ENCODE data around the gene RELN. TPM values are rescaled to one million over a fixed set of nuclear protein-coding genes. Genes with fewer than 3 reads are reported as not detected.

The RELN gene
- total RNA-seq, 1 donor: under 0.01 TPM

GRCh38 chr7:103875718-103876117 lies 113.7 kb downstream of the RELN start:
- no peaks in the 10 kb centered on the region for H3K9me3 ChIP-seq (ENCODE audit: low read depth, low read length)
- no peaks in the 10 kb centered on the region for H3K27me3 ChIP-seq (ENCODE audit: insufficient read depth, low read length)
- H3K4me3 ChIP-seq (ENCODE audit: low read length): no peak overlapping the region
- H3K4me1 ChIP-seq (ENCODE audit: insufficient read depth, low read length): no peaks in the 10 kb centered on the region

- no peaks in the 10 kb centered on the region for H3K27me3 ChIP-seq (ENCODE audit: insufficient read depth, low read length)
- H3K9me3 ChIP-seq (ENCODE audit: low read depth, low read length): no peaks in the 10 kb centered on the region
- H3K4me3 ChIP-seq (ENCODE audit: low read length): no peak overlapping the region
- H3K4me1 ChIP-seq (ENCODE audit: insufficient read depth, low read length): no peaks in the 10 kb centered on the region
Measured at GRCh38 chr7:103871473-103871872, 118.0 kb downstream of the RELN start.

- H3K4me1 ChIP-seq (ENCODE audit: insufficient read depth, low read length): no peaks in the 10 kb centered on the region
- H3K27me3 ChIP-seq (ENCODE audit: insufficient read depth, low read length): no peaks in the 10 kb centered on the region
- no peaks in the 10 kb centered on the region for H3K9me3 ChIP-seq (ENCODE audit: low read depth, low read length)
- H3K4me3 ChIP-seq (ENCODE audit: low read length): no peak overlapping the region
Measured at GRCh38 chr7:103870664-103871063, 118.8 kb downstream of the RELN start.

GRCh38 chr7:103867874-103868273 lies 121.6 kb downstream of the RELN start:
- Histone ChIP-seq H3K9me3 (ENCODE audit: low read depth, low read length) (no peaks in the 10 kb centered on the region), H3K4me3 (ENCODE audit: low read length) (no peak overlapping the region), H3K4me1 (ENCODE audit: insufficient read depth, low read length) (no peaks in the 10 kb centered on the region), H3K27me3 (ENCODE audit: insufficient read depth, low read length) (no peaks in the 10 kb centered on the region)

- Histone ChIP-seq H3K4me3 (ENCODE audit: low read length) (no peak overlapping the region), H3K4me1 (ENCODE audit: insufficient read depth, low read length) (no peaks in the 10 kb centered on the region), H3K27me3 (ENCODE audit: insufficient read depth, low read length) (no peaks in the 10 kb centered on the region), H3K9me3 (ENCODE audit: low read depth, low read length) (no peaks in the 10 kb centered on the region)
Measured at GRCh38 chr7:103866919-103867318, 122.5 kb downstream of the RELN start.

- Histone ChIP-seq H3K4me3 (ENCODE audit: low read length) (no peak overlapping the region), H3K27me3 (ENCODE audit: insufficient read depth, low read length) (no peaks in the 10 kb centered on the region), H3K9me3 (ENCODE audit: low read depth, low read length) (no peaks in the 10 kb centered on the region), H3K4me1 (ENCODE audit: insufficient read depth, low read length) (no peaks in the 10 kb centered on the region)
Measured at GRCh38 chr7:103865442-103865841, 124.0 kb downstream of the RELN start.

- H3K9me3 ChIP-seq (ENCODE audit: low read depth, low read length): no peaks in the 10 kb centered on the region
- no peak overlapping the region for H3K4me3 ChIP-seq (ENCODE audit: low read length)
- no peaks in the 10 kb centered on the region for H3K27me3 ChIP-seq (ENCODE audit: insufficient read depth, low read length)
- no peaks in the 10 kb centered on the region for H3K4me1 ChIP-seq (ENCODE audit: insufficient read depth, low read length)
Measured at GRCh38 chr7:103862302-103863035, 127.0 kb downstream of the RELN start.

- Histone ChIP-seq H3K4me1 (ENCODE audit: insufficient read depth, low read length) (no peaks in the 10 kb centered on the region), H3K27me3 (ENCODE audit: insufficient read depth, low read length) (no peaks in the 10 kb centered on the region), H3K9me3 (ENCODE audit: low read depth, low read length) (no peaks in the 10 kb centered on the region), H3K4me3 (ENCODE audit: low read length) (no peak overlapping the region)
Measured at GRCh38 chr7:103859709-103860108, 129.7 kb downstream of the RELN start.

- Histone ChIP-seq H3K27me3 (ENCODE audit: insufficient read depth, low read length) (no peaks in the 10 kb centered on the region), H3K4me1 (ENCODE audit: insufficient read depth, low read length) (no peaks in the 10 kb centered on the region), H3K4me3 (ENCODE audit: low read length) (no peak overlapping the region), H3K9me3 (ENCODE audit: low read depth, low read length) (no peaks in the 10 kb centered on the region)
Measured at GRCh38 chr7:103857435-103857834, 132.0 kb downstream of the RELN start.

GRCh38 chr7:103856929-103857328 lies 132.5 kb downstream of the RELN start:
- Histone ChIP-seq H3K9me3 (ENCODE audit: low read depth, low read length) (no peaks in the 10 kb centered on the region), H3K4me3 (ENCODE audit: low read length) (no peak overlapping the region), H3K4me1 (ENCODE audit: insufficient read depth, low read length) (no peaks in the 10 kb centered on the region), H3K27me3 (ENCODE audit: insufficient read depth, low read length) (no peaks in the 10 kb centered on the region)

- H3K9me3 ChIP-seq (ENCODE audit: low read depth, low read length): no peaks in the 10 kb centered on the region
- no peak overlapping the region for H3K4me3 ChIP-seq (ENCODE audit: low read length)
- no peaks in the 10 kb centered on the region for H3K4me1 ChIP-seq (ENCODE audit: insufficient read depth, low read length)
- no peaks in the 10 kb centered on the region for H3K27me3 ChIP-seq (ENCODE audit: insufficient read depth, low read length)
Measured at GRCh38 chr7:103855671-103856070, 133.8 kb downstream of the RELN start.

GRCh38 chr7:103854611-103855010 lies 134.8 kb downstream of the RELN start:
- Histone ChIP-seq H3K4me3 (ENCODE audit: low read length) (no peak overlapping the region), H3K4me1 (ENCODE audit: insufficient read depth, low read length) (no peaks in the 10 kb centered on the region), H3K9me3 (ENCODE audit: low read depth, low read length) (no peaks in the 10 kb centered on the region), H3K27me3 (ENCODE audit: insufficient read depth, low read length) (no peaks in the 10 kb centered on the region)

- no peaks in the 10 kb centered on the region for H3K9me3 ChIP-seq (ENCODE audit: low read depth, low read length)
- no peaks in the 10 kb centered on the region for H3K4me1 ChIP-seq (ENCODE audit: insufficient read depth, low read length)
- H3K4me3 ChIP-seq (ENCODE audit: low read length): no peak overlapping the region
- no peaks in the 10 kb centered on the region for H3K27me3 ChIP-seq (ENCODE audit: insufficient read depth, low read length)
Measured at GRCh38 chr7:103851357-103851756, 138.1 kb downstream of the RELN start.

- H3K4me1 ChIP-seq (ENCODE audit: insufficient read depth, low read length): no peaks in the 10 kb centered on the region
- no peak overlapping the region for H3K4me3 ChIP-seq (ENCODE audit: low read length)
- no peaks in the 10 kb centered on the region for H3K9me3 ChIP-seq (ENCODE audit: low read depth, low read length)
- H3K27me3 ChIP-seq (ENCODE audit: insufficient read depth, low read length): no peaks in the 10 kb centered on the region
Measured at GRCh38 chr7:103843689-103844480, 145.6 kb downstream of the RELN start.

- H3K27me3 ChIP-seq (ENCODE audit: insufficient read depth, low read length): no peaks in the 10 kb centered on the region
- no peak overlapping the region for H3K4me3 ChIP-seq (ENCODE audit: low read length)
- H3K9me3 ChIP-seq (ENCODE audit: low read depth, low read length): no peaks in the 10 kb centered on the region
- no peaks in the 10 kb centered on the region for H3K4me1 ChIP-seq (ENCODE audit: insufficient read depth, low read length)
Measured at GRCh38 chr7:103833401-103833800, 156.1 kb downstream of the RELN start.

- Histone ChIP-seq H3K27me3 (ENCODE audit: insufficient read depth, low read length) (no peaks in the 10 kb centered on the region), H3K4me1 (ENCODE audit: insufficient read depth, low read length) (no peaks in the 10 kb centered on the region), H3K4me3 (ENCODE audit: low read length) (no peak overlapping the region)
Measured at GRCh38 chr7:103832438-103832837, 157.0 kb downstream of the RELN start.

More at GRCh38 chr7:103832438-103832837, 157.0 kb downstream of the RELN start:
- H3K9me3 ChIP-seq (ENCODE audit: low read depth, low read length): no peaks in the 10 kb centered on the region
